ENCODE data around the gene GNB2. TPM values are rescaled to one million over a fixed set of nuclear protein-coding genes. Genes with fewer than 3 reads are reported as not detected.
A peak's percentile ranks its signal among the peaks of the same experiment; 100 is the strongest.

GNB2 gene
- total and polyA plus RNA-seq, 2 of the 13 experiments (the other 11 are each of a cell fraction or from before 2014, with no cell fraction given) = 48.3 to 67.1 TPM

DNA sequence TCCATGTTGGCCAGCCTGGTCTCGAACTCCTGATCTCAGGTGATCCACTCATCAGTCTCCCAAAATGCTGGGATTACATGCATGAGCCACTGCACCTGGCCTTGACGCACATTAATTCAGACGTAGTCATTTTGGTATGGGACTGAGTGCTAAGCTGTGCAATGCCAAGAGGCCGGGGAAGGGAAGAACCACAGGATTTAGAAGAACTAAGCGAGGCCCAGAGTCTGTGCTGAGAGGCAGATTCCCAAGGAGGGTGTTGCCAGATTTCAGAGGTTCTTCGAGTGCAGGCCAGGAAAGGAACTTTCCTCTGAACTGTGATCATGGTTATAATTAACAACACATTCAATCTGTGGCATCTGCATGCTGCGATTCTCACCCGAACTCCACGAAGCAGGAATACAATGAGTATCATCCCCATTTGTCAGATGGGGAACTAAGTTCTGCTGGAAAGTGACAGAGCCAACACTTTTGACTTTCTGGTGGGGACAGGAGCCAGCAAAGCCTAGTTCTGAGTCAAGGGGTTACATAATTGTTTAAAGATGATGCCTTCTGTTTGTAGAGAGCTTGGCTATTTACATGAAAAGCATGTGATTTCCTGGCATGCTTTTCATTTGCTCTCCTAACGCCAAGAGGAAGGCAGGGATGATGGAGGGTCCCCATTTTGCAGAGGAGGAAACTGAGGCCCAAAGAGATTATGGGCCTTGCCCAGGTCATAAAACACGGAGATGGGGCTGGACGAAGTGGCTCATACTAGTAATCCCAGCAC, 53.6 kb downstream of the GNB2 start:
- H3K9me3 ChIP-seq (ENCODE audit: low read length) = no peaks in the 10 kb centered on the region
- no peaks in the 10 kb centered on the region for H3K36me3 ChIP-seq (replicated peaks in 1 of 2; ENCODE audit: control insufficient read depth in 1 of 2, insufficient read depth in 2 of 2, low read length in 2 of 2)
- no peaks in the 10 kb centered on the region; a peak in 1 of 5 replicates for H3K27me3 ChIP-seq (ENCODE audit: control insufficient read depth in 1 of 2, insufficient read depth in 2 of 2, low read length in 2 of 2)
- WGBS (ENCODE audit: low lambda C conversion rate) = 19% methylated on average over 12 of the region's 12 CpGs
- in situ Hi-C loops (cut with HindIII; ENCODE audit: extremely low pct_ligation_motif_present, low pct_unique_long_range_greater_than_20kb) = no loop called here
- H4K20me1 ChIP-seq (ENCODE audit: insufficient read depth, low read length) = no peaks in the 10 kb centered on the region
- ATAC-seq (no peak; the same call in 2 of the 3 replicates), DNase-seq (ENCODE audit: low spot score) (peak; percentile 32), FAIRE-seq (peak; percentile 4)
- peaks cover 88% of the 10 kb centered on the region for H3K4me1 ChIP-seq (ENCODE audit: insufficient read depth, low read length)
- intact Hi-C loops (cut with micrococcal nuclease; ENCODE audit: unreplicated experiment) = no loop called here
- H3K4me3 ChIP-seq (replicated peaks in 1 of 3; ENCODE audit: insufficient read depth in 1 of 3, low read depth in 2 of 3, low read length in 3 of 3) = no peak overlapping the region
- no peak overlapping the region for H3K9ac ChIP-seq (ENCODE audit: insufficient read depth, low read depth, low read length)
- H2AFZ ChIP-seq (ENCODE audit: low read length) = no peak overlapping the region
- peaks cover 3% of the 10 kb centered on the region for H3K79me2 ChIP-seq (ENCODE audit: insufficient read depth, low read length)
- no TSS peak for BruUV-seq (replicated peaks)
- ChIA-PET POLR2A (interaction anchor here (1.6 kb wide), 1 partner anchor 21 kb away, joined by 6 read pairs; the partner anchor contains the start of gene POP7), CTCF (ENCODE audit: low intra/inter-chr PET ratio, low total read pairs) (interaction anchor here (1.5 to 4.6 kb wide), 2 partner anchors 22 to 125 kb away, joined by 3 to 37 read pairs; partner anchors contain the start of genes POP7 and SLC12A9)
- no peak overlapping the region for H3K27ac ChIP-seq (ENCODE audit: extremely low read length, insufficient read depth, low read length)
- H3K4me2 ChIP-seq (ENCODE audit: low read depth, low read length) = peak overlapping the region; percentile 38
- TF ChIP-seq ZMAT5 (CRISPR knock-in tag; IDR thresholded peaks at IDR 0.05; ENCODE audit: borderline replicate concordance, low read depth) = no peak
- no peak for TF ChIP-seq ZSCAN9 (CRISPR knock-in tag; IDR thresholded peaks at IDR 0.05; ENCODE audit: borderline replicate concordance)
- no peak for TF ChIP-seq SMAD9 (CRISPR knock-in tag; IDR thresholded peaks at IDR 0.05)
- TF ChIP-seq ZNF276 (CRISPR knock-in tag; IDR thresholded peaks at IDR 0.05; ENCODE audit: low read depth) = no peak
- TF ChIP-seq ZBTB2 (CRISPR knock-in tag; IDR thresholded peaks at IDR 0.05; ENCODE audit: low read depth) = no peak
- no peak for TF ChIP-seq ZNF780A (CRISPR knock-in tag; IDR thresholded peaks at IDR 0.05)
- TF ChIP-seq EZH2 (conservative IDR thresholded peaks at IDR 0.05; ENCODE audit: low read depth, low read length) = no peak
- no peak for TF ChIP-seq ZNF343 (CRISPR knock-in tag; IDR thresholded peaks at IDR 0.05)
- TF ChIP-seq MAX (IDR thresholded peaks at IDR 0.05) = peak; percentile 16; the same call in 1 of the 2 replicates
- TF ChIP-seq ZNF335 (CRISPR knock-in tag; IDR thresholded peaks at IDR 0.05) = no peak
- TF ChIP-seq MLXIP (CRISPR knock-in tag; IDR thresholded peaks at IDR 0.05; ENCODE audit: borderline replicate concordance) = no peak
- no peak for TF ChIP-seq ZNF790 (CRISPR knock-in tag; IDR thresholded peaks at IDR 0.05; ENCODE audit: borderline replicate concordance)
- TF ChIP-seq, protein P1, sequence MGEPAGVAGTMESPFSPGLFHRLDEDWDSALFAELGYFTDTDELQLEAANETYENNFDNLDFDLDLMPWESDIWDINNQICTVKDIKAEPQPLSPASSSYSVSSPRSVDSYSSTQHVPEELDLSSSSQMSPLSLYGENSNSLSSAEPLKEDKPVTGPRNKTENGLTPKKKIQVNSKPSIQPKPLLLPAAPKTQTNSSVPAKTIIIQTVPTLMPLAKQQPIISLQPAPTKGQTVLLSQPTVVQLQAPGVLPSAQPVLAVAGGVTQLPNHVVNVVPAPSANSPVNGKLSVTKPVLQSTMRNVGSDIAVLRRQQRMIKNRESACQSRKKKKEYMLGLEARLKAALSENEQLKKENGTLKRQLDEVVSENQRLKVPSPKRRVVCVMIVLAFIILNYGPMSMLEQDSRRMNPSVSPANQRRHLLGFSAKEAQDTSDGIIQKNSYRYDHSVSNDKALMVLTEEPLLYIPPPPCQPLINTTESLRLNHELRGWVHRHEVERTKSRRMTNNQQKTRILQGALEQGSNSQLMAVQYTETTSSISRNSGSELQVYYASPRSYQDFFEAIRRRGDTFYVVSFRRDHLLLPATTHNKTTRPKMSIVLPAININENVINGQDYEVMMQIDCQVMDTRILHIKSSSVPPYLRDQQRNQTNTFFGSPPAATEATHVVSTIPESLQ (CRISPR knock-in tag; conservative IDR thresholded peaks at IDR 0.05) = no peak
- no peak for TF ChIP-seq ZNF567 (CRISPR knock-in tag; IDR thresholded peaks at IDR 0.05; ENCODE audit: borderline replicate concordance)
